Transverse colon (tissue), 4 donors: Measurements from ENCODE around the gene SPDYE4. TPM values are rescaled to one million over a fixed set of nuclear protein-coding genes. Genes with fewer than 3 reads are reported as not detected.

Source experiments
- DNase-seq: peaks from one replicate; pipeline ENCODE4 v3.0.0-alpha.2; 2019
- H3K27ac ChIP-seq, 4 donors: fragments of 200-600 bp; sonication (generic); 2 replicates each; pipeline ENCODE4 v1.5.1; 2016 to 2018; ENCODE audit warnings: inconsistent platforms in 4 of 4
- H3K27me3 ChIP-seq: fragments of 200-600 bp; sonication (generic); 2 replicates; pipeline ENCODE4 v1.5.1; 2017; ENCODE audit warnings: inconsistent platforms
- H3K36me3 ChIP-seq, 4 donors: fragments of 200-600 bp; sonication (generic); 2 replicates each; pipeline ENCODE4 v1.5.1; 2017 to 2019; ENCODE audit warnings: inconsistent platforms in 4 of 4
- H3K4me1 ChIP-seq, 4 donors: fragments of 200-600 bp; sonication (generic); 2 replicates each; pipeline ENCODE4 v1.5.1; 2017 to 2020; ENCODE audit warnings: inconsistent platforms in 4 of 4
- H3K4me3 ChIP-seq, 4 donors: fragments of 200-600 bp; sonication (generic); 1 replicate in 1 of 4; 2 replicates in 3 of 4; pipeline versions ENCODE4 v1.5.1 to v1.6.1; 2017 to 2019; ENCODE audit warnings: inconsistent platforms in 4 of 4
- H3K9me3 ChIP-seq, 2 donors: fragments of 200-600 bp; sonication (generic); 2 replicates each; pipeline ENCODE4 v1.5.1; 2017 to 2019; ENCODE audit warnings: inconsistent platforms in 2 of 2
- CTCF ChIP-seq, 5 experiments: fragments of 200-600 bp in 3 of 5; fragments of 450-650 bp in 2 of 5; sonication (generic) in 3 of 5; IDR thresholded peaks; 1 replicate in 2 of 5; 2 replicates in 3 of 5; pipeline ENCODE4 v1.5.1; 2016 to 2017; ENCODE audit warnings: antibody characterized with exemption in 5 of 5, inconsistent platforms in 3 of 5, mild to moderate bottlenecking in 2 of 5, moderate library complexity in 1 of 5
- EP300 ChIP-seq: sonication (generic); formaldehyde crosslinking; IDR thresholded peaks from one replicate; pipeline ENCODE4 v1.6.1; 2017; ENCODE audit warnings: antibody characterized with exemption, low read depth
- POLR2A ChIP-seq: fragments of 450-650 bp; IDR thresholded peaks from one replicate; pipeline ENCODE4 v1.6.1; 2016; ENCODE audit warnings: antibody characterized with exemption, mild to moderate bottlenecking, moderate library complexity
- POLR2AphosphoS5 ChIP-seq, 3 donors: sonication (generic); formaldehyde crosslinking; IDR thresholded peaks; one replicate each; pipeline ENCODE4 v1.6.1; 2016; ENCODE audit warnings: antibody characterized with exemption in 3 of 3
- WGBS, 2 donors: methylation state at CpG; one replicate each; pipeline ENCODE4 v1.1.5; 2018; ENCODE audit warnings: low coverage in 1 of 2; 5-methylcytosine and 5-hydroxymethylcytosine counted together
- in situ Hi-C, 4 donors: fragments of 200-750 bp; cut with MboI; loops; one replicate each; pipeline versions ENCODE4 v1.15.0 to v1.15.1; 2017; ENCODE audit warnings: low sequenced_read_pairs in 3 of 4, low pct_ligation_motif_present in 1 of 4, low pct_unique_long_range_greater_than_20kb in 1 of 4
- intact Hi-C: fragments of 100-400 bp; cut with DNase I; formaldehyde crosslinking; loops from one replicate; pipeline ENCODE4 v1.15.1; 2023; ENCODE audit warnings: low total_unique reads
- total RNA-seq, 4 donors: library from RNA; depleted of rRNA; stranded (reverse); fragments of >200 nt; gene quantifications; one replicate each; pipeline ENCODE4 v1.1.0, GENCODE V29; 2016

The SPDYE4 gene
- total RNA-seq, 4 donors from 2014 or later, result not detected

GRCh38 chr17:8741771-8742170 lies 16.6 kb downstream of the SPDYE4 start:
- WGBS, 2 donors, result 19 to 90% methylated on average over 1 to 2 of the region's 4 CpGs
- Histone ChIP-seq H3K4me3 (no peak overlapping the region), H3K4me1 (peaks cover 0 to 17% (median 8%) of the 10 kb centered on the region in 4 donors), H3K27ac (no peak overlapping the region), H3K36me3 (no peaks in the 10 kb centered on the region), H3K27me3 (no peaks in the 10 kb centered on the region), H3K9me3 (no peaks in the 10 kb centered on the region)
- in situ Hi-C loops (loop anchor here (5.0 to 25.0 kb wide), 4 partner anchors 167 to 329 kb away; no protein-coding TSS in a partner anchor), intact Hi-C loops (no loop called here)
- no peak for DNase-seq
- TF ChIP-seq CTCF (IDR thresholded peaks at IDR 0.05) (no peak), POLR2A (no peak), EP300 (no peak), POLR2AphosphoS5 (IDR thresholded peaks at IDR 0.05) (no peak)

GRCh38 chr17:8741366-8741765 lies 17.0 kb downstream of the SPDYE4 start:
- WGBS, 2 donors, result 93% methylated on average over 17 of the region's 17 CpGs; no CpG with 5 or more reads in 1 of the 2 donors

GRCh38 chr17:8740486-8740885 lies 17.9 kb downstream of the SPDYE4 start:
- no peaks in the 10 kb centered on the region for H3K9me3 ChIP-seq
- no peaks in the 10 kb centered on the region for H3K36me3 ChIP-seq
- H3K4me1 ChIP-seq, result peaks cover 0 to 6% (median 3%) of the 10 kb centered on the region in 4 donors
- no peaks in the 10 kb centered on the region for H3K27me3 ChIP-seq
- TF ChIP-seq POLR2AphosphoS5 (IDR thresholded peaks at IDR 0.05), result no peak
- no peak for TF ChIP-seq POLR2A
- no peak for TF ChIP-seq CTCF (IDR thresholded peaks at IDR 0.05)
- WGBS, 2 donors, result 42 to 55% methylated on average over 4 to 12 of the region's 12 CpGs
- no peak overlapping the region for H3K27ac ChIP-seq
- DNase-seq, result peak; percentile 18
- in situ Hi-C loops (loop anchor here (5.0 to 25.0 kb wide), 4 partner anchors 166 to 328 kb away; no protein-coding TSS in a partner anchor), intact Hi-C loops (no loop called here)
- peak overlapping the region in 1 of 4 donors; percentile 19 for H3K4me3 ChIP-seq

More at GRCh38 chr17:8741366-8741765, 17.0 kb downstream of the SPDYE4 start:
- DNase-seq, result no peak
- no peaks in the 10 kb centered on the region for H3K9me3 ChIP-seq
- H3K4me3 ChIP-seq, result no peak overlapping the region
- no peak overlapping the region for H3K27ac ChIP-seq
- TF ChIP-seq CTCF (IDR thresholded peaks at IDR 0.05) (no peak), POLR2AphosphoS5 (IDR thresholded peaks at IDR 0.05) (no peak), EP300 (no peak), POLR2A (no peak)
- H3K27me3 ChIP-seq, result no peaks in the 10 kb centered on the region
- in situ Hi-C loops (loop anchor here (5.0 to 25.0 kb wide), 4 partner anchors 167 to 329 kb away; no protein-coding TSS in a partner anchor), intact Hi-C loops (no loop called here)
- H3K4me1 ChIP-seq, result peaks cover 0 to 15% (median 7%) of the 10 kb centered on the region in 4 donors
- H3K36me3 ChIP-seq, result no peaks in the 10 kb centered on the region

GRCh38 chr17:8739097-8739496 lies 19.2 kb downstream of the SPDYE4 start:
- in situ Hi-C loops, result loop anchor here in 1 of 4 donors (25.0 kb wide), 1 partner anchor 327 kb away; no protein-coding TSS in a partner anchor

More at GRCh38 chr17:8739097-8739496, 19.2 kb downstream of the SPDYE4 start:
- no peak for DNase-seq
- Histone ChIP-seq H3K27me3 (no peaks in the 10 kb centered on the region), H3K9me3 (no peaks in the 10 kb centered on the region), H3K36me3 (no peaks in the 10 kb centered on the region), H3K27ac (no peak overlapping the region), H3K4me1 (no peaks in the 10 kb centered on the region), H3K4me3 (no peak overlapping the region)
- intact Hi-C loops, result no loop called here
- 59 to 70% methylated on average over 8 of the region's 8 CpGs for WGBS, 2 donors
- TF ChIP-seq POLR2AphosphoS5 (IDR thresholded peaks at IDR 0.05) (no peak), POLR2A (no peak), CTCF (IDR thresholded peaks at IDR 0.05) (no peak), EP300 (no peak)
